Measurements from ENCODE around the gene PSEN2.

PSEN2 gene

DNA sequence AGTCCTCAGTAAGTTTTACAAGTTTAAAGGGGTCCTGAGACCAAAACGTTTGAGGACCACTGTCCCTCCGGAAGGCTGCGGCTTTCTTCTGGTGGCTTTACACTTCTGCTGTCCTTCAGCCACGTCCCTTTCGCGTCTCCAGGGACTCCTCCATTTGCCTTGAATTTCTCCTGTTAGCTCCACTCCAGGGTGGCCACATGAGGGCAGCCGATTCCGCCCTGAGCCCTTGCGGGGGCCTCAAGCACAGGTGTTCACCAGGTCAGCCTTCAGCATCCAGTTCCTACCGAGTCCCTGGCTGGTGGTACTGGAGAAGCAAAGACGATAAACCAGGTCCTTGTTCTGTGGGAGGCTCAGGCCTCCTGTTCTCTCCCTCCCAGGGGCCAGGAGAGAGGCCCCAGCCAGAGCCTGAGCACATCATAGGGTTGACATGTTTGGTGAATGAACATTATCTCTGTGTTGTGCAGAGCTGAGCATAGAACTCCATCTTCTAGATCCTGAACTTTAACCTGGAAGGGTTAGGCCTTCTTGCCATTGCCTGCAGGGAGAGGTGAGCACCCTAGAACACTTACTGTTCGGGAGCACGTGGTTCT, 42.3 kb downstream of the PSEN2 start:
- TF ChIP-seq BHLHE40 (IDR thresholded peaks at IDR 0.05; ENCODE audit: borderline replicate concordance), result no peak
- no peak for TF ChIP-seq SUZ12 (IDR thresholded peaks at IDR 0.05)
- no peak for TF ChIP-seq FOXA1 (IDR thresholded peaks at IDR 0.05)
- TF ChIP-seq SP1 (IDR thresholded peaks at IDR 0.05), result no peak
- TF ChIP-seq L3MBTL2 (conservative IDR thresholded peaks at IDR 0.05), result no peak
- no peak for TF ChIP-seq ZNF384 (IDR thresholded peaks at IDR 0.05)
- no peak for TF ChIP-seq HDGF (IDR thresholded peaks at IDR 0.05; ENCODE audit: borderline replicate concordance)
- no peak for TF ChIP-seq ELF4 (IDR thresholded peaks at IDR 0.05)
- TF ChIP-seq ARNT (IDR thresholded peaks at IDR 0.05), result no peak
- TF ChIP-seq NFRKB (IDR thresholded peaks at IDR 0.05), result no peak
- no peak for TF ChIP-seq CTBP1 (IDR thresholded peaks at IDR 0.05; ENCODE audit: borderline replicate concordance)
- TF ChIP-seq FOXM1 (IDR thresholded peaks at IDR 0.05; ENCODE audit: borderline replicate concordance), result no peak
- no peak for TF ChIP-seq LEF1 (IDR thresholded peaks at IDR 0.05; ENCODE audit: borderline replicate concordance)
- TF ChIP-seq, protein P1, sequence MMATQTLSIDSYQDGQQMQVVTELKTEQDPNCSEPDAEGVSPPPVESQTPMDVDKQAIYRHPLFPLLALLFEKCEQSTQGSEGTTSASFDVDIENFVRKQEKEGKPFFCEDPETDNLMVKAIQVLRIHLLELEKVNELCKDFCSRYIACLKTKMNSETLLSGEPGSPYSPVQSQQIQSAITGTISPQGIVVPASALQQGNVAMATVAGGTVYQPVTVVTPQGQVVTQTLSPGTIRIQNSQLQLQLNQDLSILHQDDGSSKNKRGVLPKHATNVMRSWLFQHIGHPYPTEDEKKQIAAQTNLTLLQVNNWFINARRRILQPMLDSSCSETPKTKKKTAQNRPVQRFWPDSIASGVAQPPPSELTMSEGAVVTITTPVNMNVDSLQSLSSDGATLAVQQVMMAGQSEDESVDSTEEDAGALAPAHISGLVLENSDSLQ (IDR thresholded peaks at IDR 0.05), result no peak
- TF ChIP-seq FOXK2 (IDR thresholded peaks at IDR 0.05), result no peak
- DNase-seq (ENCODE audit: extremely low spot score), result peak; percentile 78
- POLR2A ChIA-PET, result interaction anchor here (1.9 kb wide), 1 partner anchor 28 kb away, joined by 4 read pairs; the partner anchor contains the start of gene COQ8A
- CTCF ChIA-PET, result interaction anchor here (0.6 to 2.3 kb wide), 3 partner anchors 26 to 527 kb away, joined by 3 to 14 read pairs (median 3); partner anchors contain the start of gene COQ8A

DNA sequence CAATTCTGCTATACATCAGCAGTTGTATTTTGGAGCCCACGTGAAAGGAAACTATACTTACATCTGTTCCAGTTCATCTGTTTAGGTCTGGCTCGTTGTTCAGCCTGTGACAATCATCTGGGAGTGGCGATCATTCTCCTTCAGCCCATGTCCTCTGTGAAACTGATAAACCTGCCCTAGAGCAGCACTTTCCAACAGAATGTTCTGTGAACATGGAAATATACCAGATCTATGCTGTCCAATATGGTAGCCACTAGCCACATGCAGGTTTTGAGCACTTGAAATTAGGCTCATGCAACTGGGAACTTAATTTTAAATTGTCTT, 45.2 kb downstream of the PSEN2 start:
- no peak for TF ChIP-seq CTBP1 (IDR thresholded peaks at IDR 0.05; ENCODE audit: borderline replicate concordance)
- TF ChIP-seq BHLHE40 (IDR thresholded peaks at IDR 0.05; ENCODE audit: borderline replicate concordance), result no peak
- no peak for TF ChIP-seq ELF4 (IDR thresholded peaks at IDR 0.05)
- TF ChIP-seq NFRKB (IDR thresholded peaks at IDR 0.05), result no peak
- TF ChIP-seq ARNT (IDR thresholded peaks at IDR 0.05), result no peak
- no peak for TF ChIP-seq SP1 (IDR thresholded peaks at IDR 0.05)
- TF ChIP-seq L3MBTL2 (conservative IDR thresholded peaks at IDR 0.05), result no peak
- CTCF ChIA-PET, result no interaction called here
- DNase-seq (ENCODE audit: extremely low spot score), result no peak
- POLR2A ChIA-PET, result no interaction called here

DNA sequence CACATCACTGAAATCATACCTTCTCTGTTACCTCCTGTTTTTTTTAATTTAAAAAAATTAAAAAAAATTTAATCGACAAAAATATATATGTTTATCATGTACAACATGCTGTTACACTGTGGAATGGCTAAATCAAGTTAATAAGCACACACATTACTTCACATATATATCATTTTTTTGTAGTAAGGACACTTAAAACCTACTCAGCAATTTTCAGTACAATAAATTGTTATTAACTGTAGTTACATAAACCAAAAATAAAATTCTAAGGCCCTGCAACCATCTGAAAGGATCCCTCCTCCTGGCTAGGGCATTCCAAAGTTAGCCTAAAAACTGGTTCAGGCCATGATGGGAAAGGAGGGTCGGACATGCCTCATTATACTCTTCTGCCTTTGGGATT, 46.1 kb downstream of the PSEN2 start:
- TF ChIP-seq ZNF384 (IDR thresholded peaks at IDR 0.05), result no peak
- TF ChIP-seq FOXA1 (IDR thresholded peaks at IDR 0.05), result no peak
- TF ChIP-seq CTBP1 (IDR thresholded peaks at IDR 0.05; ENCODE audit: borderline replicate concordance), result no peak
- no peak for TF ChIP-seq FOXK2 (IDR thresholded peaks at IDR 0.05)
- no peak for TF ChIP-seq SUZ12 (IDR thresholded peaks at IDR 0.05)
- no peak for TF ChIP-seq ARNT (IDR thresholded peaks at IDR 0.05)
- no peak for TF ChIP-seq BHLHE40 (IDR thresholded peaks at IDR 0.05; ENCODE audit: borderline replicate concordance)
- TF ChIP-seq SP1 (IDR thresholded peaks at IDR 0.05), result no peak
- TF ChIP-seq TARDBP (IDR thresholded peaks at IDR 0.05), result no peak
- TF ChIP-seq LEF1 (IDR thresholded peaks at IDR 0.05; ENCODE audit: borderline replicate concordance), result no peak
- TF ChIP-seq FOXM1 (IDR thresholded peaks at IDR 0.05; ENCODE audit: borderline replicate concordance), result no peak
- TF ChIP-seq, protein P1 (IDR thresholded peaks at IDR 0.05), result no peak
- no peak for TF ChIP-seq HDGF (IDR thresholded peaks at IDR 0.05; ENCODE audit: borderline replicate concordance)
- no peak for DNase-seq (ENCODE audit: extremely low spot score)
- ChIA-PET POLR2A (no interaction called here), CTCF (no interaction called here)

DNA sequence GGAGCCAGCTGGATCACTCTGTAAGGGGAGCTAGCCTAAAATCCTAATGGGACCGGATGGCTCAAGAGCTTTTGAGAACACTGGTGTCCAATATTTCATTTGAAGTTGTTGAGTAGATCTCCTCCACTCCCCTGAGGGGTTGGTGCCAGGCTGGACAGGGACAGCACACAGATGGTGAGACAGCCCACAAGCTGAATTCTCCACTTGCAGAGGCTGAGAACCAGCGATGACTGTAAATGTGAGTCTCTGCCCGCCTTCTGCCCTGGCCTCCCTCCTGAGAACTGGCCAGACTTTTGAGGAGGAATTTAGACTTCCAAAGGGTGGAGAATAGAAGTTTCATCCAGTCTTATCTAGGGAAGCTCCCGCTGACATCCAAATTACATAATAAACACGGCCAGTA, 49.2 kb downstream of the PSEN2 start:
- TF ChIP-seq, protein P1 (IDR thresholded peaks at IDR 0.05), result no peak
- TF ChIP-seq L3MBTL2 (conservative IDR thresholded peaks at IDR 0.05), result no peak
- TF ChIP-seq HDGF (IDR thresholded peaks at IDR 0.05; ENCODE audit: borderline replicate concordance), result no peak
- no peak for TF ChIP-seq LEF1 (IDR thresholded peaks at IDR 0.05; ENCODE audit: borderline replicate concordance)
- TF ChIP-seq CTBP1 (IDR thresholded peaks at IDR 0.05; ENCODE audit: borderline replicate concordance), result no peak
- no peak for TF ChIP-seq ELF4 (IDR thresholded peaks at IDR 0.05)
- TF ChIP-seq SUZ12 (IDR thresholded peaks at IDR 0.05), result no peak
- no peak for TF ChIP-seq NFRKB (IDR thresholded peaks at IDR 0.05)
- TF ChIP-seq ARNT (IDR thresholded peaks at IDR 0.05), result no peak
- TF ChIP-seq FOXM1 (IDR thresholded peaks at IDR 0.05; ENCODE audit: borderline replicate concordance), result no peak
- TF ChIP-seq BHLHE40 (IDR thresholded peaks at IDR 0.05; ENCODE audit: borderline replicate concordance), result no peak
- no peak for TF ChIP-seq TARDBP (IDR thresholded peaks at IDR 0.05)
- TF ChIP-seq ZNF384 (IDR thresholded peaks at IDR 0.05), result no peak
- no peak for TF ChIP-seq SP1 (IDR thresholded peaks at IDR 0.05)
- no peak for TF ChIP-seq FOXA1 (IDR thresholded peaks at IDR 0.05)
- no peak for TF ChIP-seq FOXK2 (IDR thresholded peaks at IDR 0.05)
- ChIA-PET CTCF (no interaction called here), POLR2A (no interaction called here)
- DNase-seq (ENCODE audit: extremely low spot score), result no peak

DNA sequence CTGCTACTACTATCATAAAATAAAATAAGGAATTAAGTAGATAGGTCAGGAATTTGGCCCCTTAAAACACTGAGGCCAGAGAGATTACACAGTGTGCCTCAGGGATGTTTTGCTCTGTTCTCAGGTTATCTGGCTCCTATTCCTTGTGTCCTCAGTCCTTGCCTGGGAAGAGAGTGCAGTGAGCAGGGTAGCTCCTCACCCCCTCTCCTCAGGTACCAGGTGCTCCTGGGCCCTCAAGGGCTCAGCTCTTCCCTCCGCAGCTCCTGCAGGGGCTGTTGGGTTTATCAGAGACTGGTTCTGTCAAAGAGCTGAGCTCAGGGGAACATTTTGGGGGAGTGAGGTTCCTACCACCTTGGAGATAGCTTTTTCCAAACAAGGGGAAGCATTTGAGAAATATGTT, 49.6 kb downstream of the PSEN2 start:
- DNase-seq (ENCODE audit: extremely low spot score), result no peak
- ChIA-PET CTCF (no interaction called here), POLR2A (no interaction called here)
- TF ChIP-seq, protein P1 (IDR thresholded peaks at IDR 0.05), result no peak
- TF ChIP-seq FOXA1 (IDR thresholded peaks at IDR 0.05) (no peak), LEF1 (IDR thresholded peaks at IDR 0.05; ENCODE audit: borderline replicate concordance) (no peak), CTBP1 (IDR thresholded peaks at IDR 0.05; ENCODE audit: borderline replicate concordance) (no peak), TARDBP (IDR thresholded peaks at IDR 0.05) (no peak), ZNF384 (IDR thresholded peaks at IDR 0.05) (no peak), SP1 (IDR thresholded peaks at IDR 0.05) (no peak), FOXM1 (IDR thresholded peaks at IDR 0.05; ENCODE audit: borderline replicate concordance) (no peak), ELF4 (IDR thresholded peaks at IDR 0.05) (no peak), HDGF (IDR thresholded peaks at IDR 0.05; ENCODE audit: borderline replicate concordance) (no peak), ARNT (IDR thresholded peaks at IDR 0.05) (no peak), NFRKB (IDR thresholded peaks at IDR 0.05) (no peak), BHLHE40 (IDR thresholded peaks at IDR 0.05; ENCODE audit: borderline replicate concordance) (no peak), FOXK2 (IDR thresholded peaks at IDR 0.05) (no peak)
